Measurements from ENCODE around the gene SYCP2.

GRCh38 chr20:59832406-59833363, 100.8 kb downstream of the SYCP2 start:
- TF ChIP-seq, protein P1, sequence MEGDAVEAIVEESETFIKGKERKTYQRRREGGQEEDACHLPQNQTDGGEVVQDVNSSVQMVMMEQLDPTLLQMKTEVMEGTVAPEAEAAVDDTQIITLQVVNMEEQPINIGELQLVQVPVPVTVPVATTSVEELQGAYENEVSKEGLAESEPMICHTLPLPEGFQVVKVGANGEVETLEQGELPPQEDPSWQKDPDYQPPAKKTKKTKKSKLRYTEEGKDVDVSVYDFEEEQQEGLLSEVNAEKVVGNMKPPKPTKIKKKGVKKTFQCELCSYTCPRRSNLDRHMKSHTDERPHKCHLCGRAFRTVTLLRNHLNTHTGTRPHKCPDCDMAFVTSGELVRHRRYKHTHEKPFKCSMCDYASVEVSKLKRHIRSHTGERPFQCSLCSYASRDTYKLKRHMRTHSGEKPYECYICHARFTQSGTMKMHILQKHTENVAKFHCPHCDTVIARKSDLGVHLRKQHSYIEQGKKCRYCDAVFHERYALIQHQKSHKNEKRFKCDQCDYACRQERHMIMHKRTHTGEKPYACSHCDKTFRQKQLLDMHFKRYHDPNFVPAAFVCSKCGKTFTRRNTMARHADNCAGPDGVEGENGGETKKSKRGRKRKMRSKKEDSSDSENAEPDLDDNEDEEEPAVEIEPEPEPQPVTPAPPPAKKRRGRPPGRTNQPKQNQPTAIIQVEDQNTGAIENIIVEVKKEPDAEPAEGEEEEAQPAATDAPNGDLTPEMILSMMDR (optimal IDR thresholded peaks at IDR 0.05 in 1 of 3, IDR thresholded peaks at IDR 0.05 in 1 of 3, conservative IDR thresholded peaks at IDR 0.05 in 1 of 3; ENCODE audit: extremely low read depth in 1 of 3, insufficient read depth in 2 of 3, low read length in 3 of 3) = no peak
- TF ChIP-seq EZH2 (IDR thresholded peaks at IDR 0.05; ENCODE audit: low read length) = no peak

All from keratinocyte (primary cell).